GM19239 (cell line): ENCODE results near the gene FURIN.
"Not testable (repeated sequence)": the region's sequence is repeated elsewhere in the genome, so short reads cannot be mapped to it uniquely, and the experiment has no call there.

Experiments used
- DNase-seq: peaks from one replicate; pipeline ENCODE4 v3.0.0; 2011; ENCODE audit warnings: low spot score; ENCODE audit not compliant: insufficient read length
- FAIRE-seq: peaks from 2 replicates; lab custom pipeline; 2011; peaks lifted over from hg19 to GRCh38; lab: Jason Lieb, UNC

FURIN gene

GRCh38 chr15:90895571-90896117 is 27.3 kb downstream of the FURIN start:
- DNase-seq (no peak), FAIRE-seq (no peak)

- FAIRE-seq = peak; percentile 21
These were observed 28.8 kb downstream of the FURIN start for GRCh38 chr15:90897131-90897655.

GRCh38 chr15:90901175-90902039 is 33.0 kb downstream of the FURIN start:
- DNase-seq = no peak
- no peak for FAIRE-seq

More at GRCh38 chr15:90897131-90897655, 28.8 kb downstream of the FURIN start:
- DNase-seq = not testable (repeated sequence)

GRCh38 chr15:90902040-90902839 is 33.9 kb downstream of the FURIN start:
- peak; percentile 87 for FAIRE-seq
- DNase-seq = peak; percentile 95

- DNase-seq = peak; percentile 91
These were observed 34.7 kb downstream of the FURIN start, which contains the start of gene MAN2A2 for GRCh38 chr15:90902840-90903732. Gene MAN2A2, plus strand, starts transcription at chr15:90903302. Its CDS starts 906 bp downstream, at chr15:90904208.

GRCh38 chr15:90903733-90904536 is 35.5 kb downstream of the FURIN start:
- peak; percentile 85 for FAIRE-seq
- no peak for DNase-seq

More at GRCh38 chr15:90902840-90903732, 34.7 kb downstream of the FURIN start, which contains the start of gene MAN2A2:
- no peak for FAIRE-seq

GRCh38 chr15:90904746-90905145 is 36.4 kb downstream of the FURIN start:
- no peak for FAIRE-seq

GRCh38 chr15:90905306-90906180 is 37.2 kb downstream of the FURIN start:
- FAIRE-seq (no peak), DNase-seq (no peak)

More at GRCh38 chr15:90904746-90905145, 36.4 kb downstream of the FURIN start:
- DNase-seq = no peak

- FAIRE-seq (no peak), DNase-seq (no peak)
These were observed 37.9 kb downstream of the FURIN start for GRCh38 chr15:90906181-90906849.

- no peak for FAIRE-seq
These were observed 38.8 kb downstream of the FURIN start for GRCh38 chr15:90907051-90907660.

GRCh38 chr15:90907838-90908507 is 39.6 kb downstream of the FURIN start:
- DNase-seq (no peak), FAIRE-seq (no peak)

More at GRCh38 chr15:90907051-90907660, 38.8 kb downstream of the FURIN start:
- no peak for DNase-seq

GRCh38 chr15:90909449-90909848 is 41.1 kb downstream of the FURIN start:
- FAIRE-seq = not testable (repeated sequence)

GRCh38 chr15:90909976-90910375 is 41.6 kb downstream of the FURIN start:
- DNase-seq (no peak), FAIRE-seq (no peak)

More at GRCh38 chr15:90909449-90909848, 41.1 kb downstream of the FURIN start:
- not testable (repeated sequence) for DNase-seq

- FAIRE-seq (no peak), DNase-seq (no peak)
These were observed 42.3 kb downstream of the FURIN start for GRCh38 chr15:90910441-90911301.

GRCh38 chr15:90911302-90911623 is 42.9 kb downstream of the FURIN start:
- DNase-seq = no peak
- no peak for FAIRE-seq
